GM13977 (cell line): Measurements from ENCODE around the gene RNF187.

Source experiments
- DNase-seq: peaks from one replicate; pipeline ENCODE4 v3.0.0; 2012; ENCODE audit warnings: low spot score
- in situ Hi-C: fragments of 300-500 bp; cut with MboI; formaldehyde crosslinking; loops from one replicate; pipeline ENCODE4 v1.12.0; 2022; ENCODE audit warnings: low sequenced_read_pairs, low pct_unique_long_range_greater_than_20kb, mixed read lengths, inconsistent platforms; ENCODE audit not compliant: unreplicated experiment
- TF ChIP-seq, protein P1 (sequence below): IDR thresholded peaks from 2 replicates; pipeline ENCODE4 v1.5.1; 2012; ENCODE audit warnings: mild to moderate bottlenecking, control low read depth; ENCODE audit not compliant: insufficient read depth; ENCODE audit errors: extremely low read depth, missing control alignments

Gene RNF187

DNA sequence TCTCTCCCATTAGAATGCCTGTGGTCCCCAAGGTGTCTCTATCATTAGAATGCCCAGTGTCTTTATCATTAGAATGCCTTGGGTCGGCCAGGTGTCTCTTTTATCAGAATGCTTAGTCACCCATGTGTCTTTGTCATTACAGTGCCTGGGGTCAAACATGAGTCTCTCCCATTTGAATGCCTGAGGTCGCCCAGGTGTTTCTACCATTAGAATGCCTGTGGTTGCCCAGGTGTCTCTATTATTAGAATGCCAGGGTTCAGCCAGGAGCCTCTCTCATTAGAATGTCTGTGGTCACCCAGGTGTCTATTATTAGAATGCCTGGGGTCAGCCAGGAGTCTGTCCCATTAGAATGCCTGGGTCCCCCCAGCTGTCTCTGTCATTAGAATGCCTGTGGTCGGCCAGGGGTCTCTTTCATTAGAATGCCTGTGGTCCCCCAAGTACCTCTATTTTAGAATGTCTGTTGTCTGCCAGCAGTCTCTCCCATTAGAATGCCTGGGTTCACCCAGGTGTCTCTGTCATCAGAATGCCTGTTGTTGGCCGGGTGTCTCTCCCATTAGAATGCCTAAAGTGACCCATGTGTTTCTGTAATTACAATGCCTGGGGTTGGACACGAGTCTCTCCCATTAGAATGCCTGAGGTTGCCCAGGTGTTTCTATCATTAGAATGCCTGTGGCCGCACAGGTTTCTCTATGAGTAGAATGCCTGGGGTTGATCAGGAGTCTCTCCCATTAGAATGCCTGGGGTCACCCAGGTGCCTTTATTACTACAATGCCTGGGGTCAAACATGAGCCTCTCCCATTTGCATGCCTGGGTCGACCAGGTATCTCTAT, 57.1 kb downstream of the RNF187 start:
- in situ Hi-C loops, result no loop called here
- DNase-seq, result no peak
- TF ChIP-seq, protein P1, sequence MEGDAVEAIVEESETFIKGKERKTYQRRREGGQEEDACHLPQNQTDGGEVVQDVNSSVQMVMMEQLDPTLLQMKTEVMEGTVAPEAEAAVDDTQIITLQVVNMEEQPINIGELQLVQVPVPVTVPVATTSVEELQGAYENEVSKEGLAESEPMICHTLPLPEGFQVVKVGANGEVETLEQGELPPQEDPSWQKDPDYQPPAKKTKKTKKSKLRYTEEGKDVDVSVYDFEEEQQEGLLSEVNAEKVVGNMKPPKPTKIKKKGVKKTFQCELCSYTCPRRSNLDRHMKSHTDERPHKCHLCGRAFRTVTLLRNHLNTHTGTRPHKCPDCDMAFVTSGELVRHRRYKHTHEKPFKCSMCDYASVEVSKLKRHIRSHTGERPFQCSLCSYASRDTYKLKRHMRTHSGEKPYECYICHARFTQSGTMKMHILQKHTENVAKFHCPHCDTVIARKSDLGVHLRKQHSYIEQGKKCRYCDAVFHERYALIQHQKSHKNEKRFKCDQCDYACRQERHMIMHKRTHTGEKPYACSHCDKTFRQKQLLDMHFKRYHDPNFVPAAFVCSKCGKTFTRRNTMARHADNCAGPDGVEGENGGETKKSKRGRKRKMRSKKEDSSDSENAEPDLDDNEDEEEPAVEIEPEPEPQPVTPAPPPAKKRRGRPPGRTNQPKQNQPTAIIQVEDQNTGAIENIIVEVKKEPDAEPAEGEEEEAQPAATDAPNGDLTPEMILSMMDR, result no peak

- TF ChIP-seq, protein P1, result no peak
- no peak for DNase-seq
- in situ Hi-C loops, result no loop called here
Measured at GRCh38 chr1:228544921-228545591, 57.9 kb downstream of the RNF187 start.
